ENCODE measurements around the gene ATF7.

DNA sequence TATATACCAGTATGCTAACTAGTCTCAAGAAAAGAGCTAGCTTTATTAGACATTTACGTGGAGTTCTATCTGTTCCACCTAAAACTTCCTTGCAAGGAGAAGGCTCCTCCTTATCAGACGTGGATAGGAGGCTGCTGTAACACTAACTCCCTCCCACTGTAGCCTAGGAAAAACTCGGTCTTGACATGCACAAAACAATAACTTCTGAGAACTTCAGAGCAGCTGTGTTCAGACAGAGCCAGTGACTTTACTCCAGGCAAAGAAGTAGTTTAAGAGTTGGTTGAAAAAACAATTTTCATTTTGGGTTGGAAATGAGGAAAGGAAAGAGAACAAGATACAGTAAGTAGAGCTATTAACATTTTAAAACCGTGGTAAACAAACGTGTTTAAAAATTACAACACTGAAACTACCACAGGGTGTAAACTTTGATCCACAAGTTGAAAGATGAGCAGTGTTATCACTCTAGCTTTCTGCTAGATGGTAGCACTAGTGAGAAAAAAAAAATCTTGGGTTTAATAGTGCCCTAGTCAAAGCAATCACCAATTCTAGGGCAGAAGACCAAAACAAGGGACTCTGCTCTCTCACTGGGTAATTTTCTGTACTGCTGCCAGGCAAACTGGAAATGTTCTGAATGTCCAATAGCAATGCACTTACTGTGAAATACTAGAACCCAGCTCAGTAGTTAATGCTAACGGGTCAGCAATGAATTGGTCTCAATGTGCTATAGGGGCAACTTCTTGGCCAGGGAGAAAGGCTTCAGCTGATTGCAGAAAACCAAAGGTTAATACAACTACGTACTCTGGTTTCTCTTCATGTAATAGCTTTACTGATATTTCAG lies 2.4 kb downstream of the ATF7 start:
- TF ChIP-seq GATA2 (IDR thresholded peaks at IDR 0.05; ENCODE audit: low read depth, low read length) (no peak), GATA3 (IDR thresholded peaks at IDR 0.05; ENCODE audit: low read depth, low read length) (no peak)

Data from SH-SY5Y (cell line).